GM11168 (cell line): Measurements from ENCODE around the gene CA7.
"Not testable (repeated sequence)": the region's sequence is repeated elsewhere in the genome, so short reads cannot be mapped to it uniquely, and the experiment has no call there.

ENCODE experiments used
- in situ Hi-C: fragments of 300-500 bp; cut with MboI; formaldehyde crosslinking; loops from one replicate; pipeline ENCODE4 v1.12.0; 2022; ENCODE audit warnings: low sequenced_read_pairs; ENCODE audit not compliant: unreplicated experiment

CA7 gene

GRCh38 chr16:66894948-66895688, 50.9 kb downstream of the CA7 start:
- in situ Hi-C loops: no loop called here

DNA sequence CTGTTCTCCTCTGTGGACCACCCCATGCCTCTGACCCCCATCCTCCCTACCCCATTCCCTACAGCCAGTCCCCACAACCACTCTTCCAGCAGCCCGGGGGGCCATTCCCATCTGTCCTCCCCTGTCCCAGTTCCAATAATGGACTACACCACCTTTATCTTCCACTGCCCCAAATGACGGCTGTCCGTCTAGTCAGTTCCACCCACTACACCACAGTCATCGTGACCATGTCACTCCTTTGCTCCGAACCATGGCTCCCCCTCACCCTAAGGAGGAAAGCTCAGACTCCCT, 51.4 kb downstream of the CA7 start:
- in situ Hi-C loops: no loop called here

DNA sequence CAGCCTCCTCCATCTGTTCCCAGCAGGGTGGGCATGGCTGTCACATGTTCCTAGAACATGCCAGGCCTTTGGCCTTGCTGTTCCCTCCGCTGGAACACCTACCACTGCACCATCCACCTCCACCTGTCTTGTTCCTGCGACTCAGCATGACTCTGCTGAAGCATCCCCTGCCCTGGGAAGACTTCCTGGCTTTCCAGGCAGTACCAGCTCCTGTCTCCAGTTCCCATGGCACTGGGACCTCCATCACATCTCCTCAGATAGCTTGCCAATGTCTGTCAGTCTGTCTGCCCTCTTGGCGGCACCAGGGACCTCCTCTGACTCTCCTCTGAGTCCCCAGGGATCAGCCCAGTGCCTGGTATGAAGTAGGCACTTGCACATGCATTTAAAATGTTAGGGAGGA, 51.8 kb downstream of the CA7 start:
- in situ Hi-C loops: no loop called here

GRCh38 chr16:66896682-66897081, 52.5 kb downstream of the CA7 start:
- in situ Hi-C loops: not testable (repeated sequence)

DNA sequence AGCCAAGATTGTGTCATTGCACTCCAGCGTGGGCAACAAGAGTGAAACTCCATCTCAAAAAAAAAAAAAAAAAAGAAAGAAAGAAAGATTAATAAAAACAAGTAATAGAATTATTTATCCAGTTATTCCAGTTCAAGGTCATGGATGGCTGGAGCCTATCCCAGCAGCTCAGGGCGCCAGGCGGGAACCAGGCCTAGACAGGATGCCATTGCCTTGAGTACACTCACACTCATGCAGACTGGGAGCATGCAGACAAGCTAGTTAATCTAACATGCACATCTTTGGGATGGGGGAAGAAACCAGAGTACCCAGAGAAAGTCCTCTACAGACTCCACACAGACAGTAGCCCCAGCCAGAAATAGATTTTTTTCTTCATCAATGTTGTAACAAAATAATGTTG, 54.0 kb downstream of the CA7 start:
- in situ Hi-C loops: no loop called here

DNA sequence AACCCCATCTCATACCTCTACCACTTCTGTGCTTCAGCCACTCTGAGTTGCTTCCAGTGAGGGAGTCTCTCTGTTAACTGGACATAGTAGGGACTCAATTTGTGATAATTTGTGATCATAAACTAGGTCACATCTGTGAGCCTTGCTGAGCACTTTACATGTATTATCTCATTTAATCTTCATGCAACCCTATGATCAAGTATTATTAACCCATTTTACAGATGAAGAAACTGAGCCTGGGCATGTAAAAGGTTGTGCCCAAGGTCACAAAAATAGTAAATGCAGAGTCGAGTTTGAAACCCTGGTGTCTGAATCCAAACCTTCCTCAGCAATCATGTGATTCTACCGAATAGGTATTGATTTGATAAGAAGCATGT, 54.7 kb downstream of the CA7 start:
- in situ Hi-C loops: no loop called here

DNA sequence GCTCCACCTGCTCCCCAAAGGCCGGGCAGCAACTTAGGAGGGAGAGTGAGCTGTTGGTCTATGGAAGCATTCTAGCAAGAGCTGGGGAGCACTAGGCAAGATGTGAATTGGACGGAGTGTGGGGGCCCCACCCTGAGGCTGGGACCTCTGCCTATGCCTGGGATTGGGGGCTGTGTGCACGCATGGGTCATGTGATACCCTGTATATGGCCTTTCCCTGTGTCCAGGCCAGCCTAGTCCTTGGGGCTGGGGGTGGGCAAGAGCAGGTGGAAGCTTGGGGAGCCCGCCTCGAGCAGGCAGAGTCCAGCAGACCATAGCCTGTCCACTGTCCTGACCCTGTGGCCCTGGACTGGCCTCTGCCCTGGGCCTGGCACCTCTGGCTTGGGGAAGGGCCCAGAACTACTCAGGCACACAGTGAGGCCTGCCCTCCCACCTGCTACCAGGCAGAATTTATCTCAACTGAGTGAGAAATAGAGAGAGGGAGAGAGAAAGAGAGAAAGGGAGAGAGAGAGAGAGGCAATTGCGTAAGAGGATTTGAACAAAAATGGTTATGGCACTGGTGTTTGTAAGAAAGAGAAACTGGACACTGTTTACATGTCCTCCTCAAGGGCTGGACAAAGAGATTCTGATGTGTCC, 55.2 kb downstream of the CA7 start:
- in situ Hi-C loops: no loop called here

DNA sequence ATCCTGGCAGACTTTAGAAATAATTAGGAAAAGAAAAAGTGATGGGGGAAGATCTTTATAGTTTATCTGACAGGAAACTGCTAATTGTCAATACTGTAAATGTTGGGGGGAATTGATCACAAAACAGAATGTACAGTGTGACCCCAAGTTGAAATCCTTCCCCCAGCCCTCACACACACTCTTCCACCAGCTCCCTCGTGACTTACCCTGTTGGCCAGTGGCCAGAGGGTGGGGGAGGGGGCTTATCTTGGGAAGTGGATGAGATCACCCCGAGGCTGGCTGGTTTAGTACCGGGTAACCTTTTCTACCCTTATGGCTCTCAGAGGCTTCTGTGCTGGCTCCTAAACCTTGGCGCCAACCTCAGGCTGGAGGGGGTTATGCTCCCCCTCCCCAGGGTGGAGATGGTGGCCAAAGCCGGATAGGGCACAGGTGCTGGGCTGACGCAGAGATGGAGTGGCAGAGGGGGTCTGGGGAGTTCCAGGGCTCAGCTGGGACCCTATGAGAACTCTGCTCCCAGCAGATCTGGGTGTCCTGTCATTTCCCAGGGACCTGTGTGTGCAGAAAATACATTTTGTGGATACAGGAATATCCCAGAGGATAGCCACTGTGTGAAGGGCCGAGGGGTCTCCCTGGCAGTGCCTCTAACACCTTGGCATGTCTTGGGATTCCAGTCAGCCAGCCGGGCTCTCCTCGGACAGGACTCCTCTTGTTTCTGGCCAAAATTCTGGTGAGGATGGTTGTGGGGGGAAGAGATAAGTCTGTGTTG, 55.9 kb downstream of the CA7 start:
- in situ Hi-C loops: no loop called here

DNA sequence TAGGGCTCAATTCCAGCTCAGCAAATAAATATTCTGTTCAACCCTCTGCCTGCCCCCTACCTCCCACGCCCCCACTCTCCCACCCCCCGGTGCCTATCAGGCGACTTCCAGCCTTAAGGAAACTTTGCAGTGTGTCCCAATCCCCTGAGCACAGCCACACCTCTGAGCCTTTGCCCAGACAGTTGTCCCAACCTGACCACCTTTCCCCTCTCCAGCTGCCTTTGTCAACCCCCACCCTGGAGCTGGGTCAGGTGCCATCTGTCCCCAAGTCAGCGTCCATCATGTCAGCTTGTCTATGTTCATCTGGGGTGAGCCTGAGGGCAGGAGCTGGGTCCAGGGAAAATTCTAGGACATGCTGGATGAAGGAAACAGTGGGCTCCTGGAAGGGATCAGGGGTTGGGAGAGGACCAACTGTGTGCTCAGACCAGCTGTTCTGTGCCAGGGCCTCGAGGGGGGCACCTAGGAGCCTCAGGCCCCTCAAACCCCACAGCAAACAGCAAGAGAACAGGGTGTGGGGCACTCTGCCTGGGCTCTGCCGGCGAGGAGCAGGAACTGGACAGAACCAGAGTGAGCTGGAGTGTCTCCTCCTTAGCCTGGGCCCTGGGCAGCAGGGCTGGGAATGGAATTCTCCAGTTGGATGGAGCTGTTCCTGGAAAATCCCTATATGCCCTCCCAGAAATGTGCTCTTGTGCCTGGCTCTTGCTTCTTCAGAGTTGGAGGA, 56.7 kb downstream of the CA7 start:
- in situ Hi-C loops: no loop called here

- in situ Hi-C loops: no loop called here
Measured at GRCh38 chr16:66901626-66902025, 57.4 kb downstream of the CA7 start.

DNA sequence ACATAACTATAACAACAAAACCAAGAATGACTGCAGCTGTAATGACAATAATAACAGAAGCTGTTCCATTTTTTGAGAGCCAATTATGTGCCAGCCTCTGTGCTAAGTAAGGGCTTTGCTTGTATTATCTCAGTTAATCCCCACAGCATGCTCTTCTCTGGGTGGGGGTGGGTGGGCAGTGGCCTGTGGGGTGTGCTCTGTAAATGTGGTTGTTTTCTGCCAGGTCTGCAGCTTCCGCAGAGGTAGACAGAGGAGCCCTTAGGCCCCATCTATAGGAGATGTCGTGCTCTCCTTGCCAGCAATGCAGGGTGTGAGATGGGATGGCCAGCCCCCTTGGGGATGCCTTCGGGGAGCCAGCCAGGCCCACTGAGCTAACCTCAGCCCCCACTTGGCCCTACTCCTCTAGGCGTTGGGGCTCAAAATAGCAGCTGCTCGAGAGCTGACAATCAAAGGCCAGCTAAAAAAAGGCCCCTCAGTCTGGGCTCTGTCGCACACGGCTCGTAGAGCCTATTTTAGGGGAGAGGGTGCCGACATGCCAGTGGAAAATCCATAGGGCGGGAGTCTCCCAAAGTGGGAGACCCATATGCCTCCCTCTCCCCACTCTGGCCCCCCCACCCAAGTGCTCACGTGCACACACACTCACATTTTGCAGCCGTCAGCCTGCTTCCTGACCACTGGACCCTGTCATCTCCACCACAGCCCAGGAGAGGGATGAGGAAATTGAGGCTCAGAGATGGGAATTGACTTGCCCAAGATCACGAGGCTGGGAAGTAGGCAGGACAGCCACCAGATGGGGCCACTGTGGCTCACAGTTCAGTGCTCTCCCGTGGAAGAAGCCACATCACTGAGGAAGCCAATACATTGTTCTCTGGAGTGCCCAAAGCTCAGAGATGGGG, 58.7 kb downstream of the CA7 start:
- in situ Hi-C loops: no loop called here
